ENCODE measurements around the gene MSH4.

- TF ChIP-seq CTCF (IDR thresholded peaks at IDR 0.05; ENCODE audit: low read depth, low read length, poor library complexity, severe bottlenecking), result no peak
- no peak for TF ChIP-seq EZH2phosphoT487 (IDR thresholded peaks at IDR 0.05; ENCODE audit: borderline replicate concordance, low read length)
Measured at GRCh38 chr1:75953461-75953860, 156.8 kb downstream of the MSH4 start.

Data from DOHH2 (cell line).